Suprapubic skin (tissue), 4 donors: Measurements from ENCODE around the gene FARS2. TPM values are rescaled to one million over a fixed set of nuclear protein-coding genes. Genes with fewer than 3 reads are reported as not detected.

ENCODE experiments used
- DNase-seq, 2 donors: peaks; one replicate each; pipeline ENCODE4 v3.0.0-alpha.2; 2019; ENCODE audit warnings: low spot score in 2 of 2
- H3K27ac ChIP-seq: fragments of 200-600 bp; sonication (generic); one replicate; pipeline ENCODE4 v1.5.1; 2019
- H3K27me3 ChIP-seq: fragments of 200-600 bp; sonication (generic); one replicate; pipeline ENCODE4 v1.5.1; 2019
- H3K36me3 ChIP-seq: fragments of 200-600 bp; sonication (generic); one replicate; pipeline ENCODE4 v1.5.1; 2019
- H3K4me1 ChIP-seq: fragments of 200-600 bp; sonication (generic); one replicate; pipeline ENCODE4 v1.5.1; 2019
- H3K4me3 ChIP-seq: fragments of 200-600 bp; sonication (generic); one replicate; pipeline ENCODE4 v1.5.1; 2019; ENCODE audit warnings: mild to moderate bottlenecking
- H3K9me3 ChIP-seq: fragments of 200-600 bp; sonication (generic); one replicate; pipeline ENCODE4 v1.5.1; 2019
- EP300 ChIP-seq: sonication (generic); formaldehyde crosslinking; IDR thresholded peaks from one replicate; pipeline ENCODE4 v1.6.1; 2017; ENCODE audit warnings: antibody characterized with exemption
- POLR2A ChIP-seq, 2 donors: fragments of 450-650 bp; IDR thresholded peaks; one replicate each; pipeline ENCODE4 v1.6.1; 2017; ENCODE audit warnings: antibody characterized with exemption in 2 of 2, mild to moderate bottlenecking in 2 of 2, moderate library complexity in 2 of 2
- POLR2AphosphoS5 ChIP-seq, 3 donors: sonication (generic); formaldehyde crosslinking; IDR thresholded peaks; one replicate each; pipeline ENCODE4 v1.6.1; 2017; ENCODE audit warnings: antibody characterized with exemption in 3 of 3
- WGBS: methylation state at CpG from one replicate; pipeline ENCODE4 v1.1.5; 2018; 5-methylcytosine and 5-hydroxymethylcytosine counted together
- total RNA-seq, 4 donors: library from RNA; depleted of rRNA; stranded (reverse); fragments of >200 nt; gene quantifications; one replicate each; pipeline ENCODE4 v1.1.0, GENCODE V29; 2016
- TF ChIP-seq, protein P1 (sequence below), 2 donors: fragments of 200-600 bp in 1 of 2; fragments of 450-650 bp in 1 of 2; sonication (generic) in 1 of 2; IDR thresholded peaks; one replicate each; pipeline ENCODE4 v1.5.1; 2016 to 2019; ENCODE audit warnings: antibody characterized with exemption in 2 of 2, mild to moderate bottlenecking in 1 of 2, moderate library complexity in 1 of 2

Gene FARS2
- total RNA-seq, 4 donors from 2014 or later: 15.0 to 22.4 (median 20.1) TPM

DNA sequence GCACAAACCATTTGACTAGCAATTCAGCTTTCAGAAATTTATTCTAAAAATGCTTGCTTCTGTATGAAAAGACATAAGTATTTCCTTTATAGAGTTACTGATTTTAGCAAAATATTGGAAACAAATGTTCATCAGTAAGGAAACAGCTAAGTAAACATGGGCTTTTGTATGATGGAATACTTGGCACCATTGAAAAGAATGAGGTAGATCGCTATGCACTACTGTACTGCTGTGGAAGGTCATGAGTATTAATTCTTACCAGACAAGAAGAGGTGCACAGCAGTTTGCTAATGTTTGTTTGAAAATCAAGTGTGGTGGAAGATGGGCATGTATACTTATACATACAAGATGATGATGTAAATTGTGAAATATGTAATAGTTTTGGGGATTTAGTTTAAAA is 73.0 kb downstream of the FARS2 start:
- H3K27me3 ChIP-seq: no peaks in the 10 kb centered on the region
- H3K4me1 ChIP-seq: no peaks in the 10 kb centered on the region
- no peak for TF ChIP-seq POLR2AphosphoS5 (IDR thresholded peaks at IDR 0.05)
- TF ChIP-seq, protein P1, sequence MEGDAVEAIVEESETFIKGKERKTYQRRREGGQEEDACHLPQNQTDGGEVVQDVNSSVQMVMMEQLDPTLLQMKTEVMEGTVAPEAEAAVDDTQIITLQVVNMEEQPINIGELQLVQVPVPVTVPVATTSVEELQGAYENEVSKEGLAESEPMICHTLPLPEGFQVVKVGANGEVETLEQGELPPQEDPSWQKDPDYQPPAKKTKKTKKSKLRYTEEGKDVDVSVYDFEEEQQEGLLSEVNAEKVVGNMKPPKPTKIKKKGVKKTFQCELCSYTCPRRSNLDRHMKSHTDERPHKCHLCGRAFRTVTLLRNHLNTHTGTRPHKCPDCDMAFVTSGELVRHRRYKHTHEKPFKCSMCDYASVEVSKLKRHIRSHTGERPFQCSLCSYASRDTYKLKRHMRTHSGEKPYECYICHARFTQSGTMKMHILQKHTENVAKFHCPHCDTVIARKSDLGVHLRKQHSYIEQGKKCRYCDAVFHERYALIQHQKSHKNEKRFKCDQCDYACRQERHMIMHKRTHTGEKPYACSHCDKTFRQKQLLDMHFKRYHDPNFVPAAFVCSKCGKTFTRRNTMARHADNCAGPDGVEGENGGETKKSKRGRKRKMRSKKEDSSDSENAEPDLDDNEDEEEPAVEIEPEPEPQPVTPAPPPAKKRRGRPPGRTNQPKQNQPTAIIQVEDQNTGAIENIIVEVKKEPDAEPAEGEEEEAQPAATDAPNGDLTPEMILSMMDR (IDR thresholded peaks at IDR 0.05): no peak
- TF ChIP-seq POLR2A (IDR thresholded peaks at IDR 0.05): no peak
- no peak for TF ChIP-seq EP300
- H3K27ac ChIP-seq: no peak overlapping the region
- H3K9me3 ChIP-seq: no peaks in the 10 kb centered on the region
- DNase-seq: no peak
- H3K36me3 ChIP-seq: no peaks in the 10 kb centered on the region
- 78% methylated on average over 1 of the region's 1 CpG for WGBS
- H3K4me3 ChIP-seq: no peak overlapping the region

DNA sequence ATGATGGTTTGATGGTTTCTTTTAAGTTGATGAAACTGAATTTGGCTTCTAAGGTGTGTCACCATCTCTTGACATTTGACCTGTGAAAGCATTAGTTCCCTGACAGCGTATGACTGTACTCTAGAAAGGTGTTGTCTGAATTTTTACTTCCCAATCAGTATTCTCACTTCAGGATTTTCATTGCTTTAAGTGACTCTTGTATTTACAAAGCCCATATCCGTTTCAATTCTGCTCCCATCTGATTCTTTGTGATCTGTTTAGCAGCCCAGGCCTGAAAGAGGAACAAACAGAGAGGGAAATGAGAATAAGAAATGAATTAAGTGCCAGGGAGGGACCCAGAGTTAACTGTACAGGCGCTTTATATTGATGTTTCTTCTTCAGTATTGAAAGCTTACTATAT is 73.7 kb downstream of the FARS2 start:
- TF ChIP-seq POLR2A (IDR thresholded peaks at IDR 0.05) (no peak), POLR2AphosphoS5 (IDR thresholded peaks at IDR 0.05) (no peak), EP300 (no peak)
- no peaks in the 10 kb centered on the region for H3K4me1 ChIP-seq
- no peak overlapping the region for H3K27ac ChIP-seq
- no peaks in the 10 kb centered on the region for H3K27me3 ChIP-seq
- H3K36me3 ChIP-seq: no peaks in the 10 kb centered on the region
- H3K9me3 ChIP-seq: no peaks in the 10 kb centered on the region
- H3K4me3 ChIP-seq: no peak overlapping the region
- DNase-seq: no peak
- WGBS: 61% methylated on average over 3 of the region's 3 CpGs

DNA sequence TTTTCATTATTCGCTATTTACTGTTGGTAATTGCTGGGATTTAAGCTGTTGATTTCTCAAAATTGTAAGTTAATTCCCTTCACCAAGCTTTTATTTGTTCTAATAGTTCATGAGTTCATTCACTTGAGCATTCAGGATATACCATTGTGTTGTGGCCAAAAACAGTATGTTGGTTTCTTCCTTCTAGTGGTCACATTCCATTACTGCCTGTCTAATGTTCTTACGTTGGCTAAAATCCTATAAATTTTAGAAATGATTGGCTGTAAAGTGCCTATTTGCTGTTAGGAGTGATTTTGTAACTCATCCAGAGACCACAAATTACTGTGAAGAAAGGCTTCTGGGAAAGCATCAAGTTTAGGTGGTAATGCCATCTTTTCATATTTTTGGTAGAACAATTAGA is 76.3 kb downstream of the FARS2 start:
- Histone ChIP-seq H3K36me3 (no peaks in the 10 kb centered on the region), H3K9me3 (no peaks in the 10 kb centered on the region), H3K4me3 (no peak overlapping the region), H3K27ac (no peak overlapping the region), H3K27me3 (no peaks in the 10 kb centered on the region), H3K4me1 (no peaks in the 10 kb centered on the region)
- no peak for DNase-seq
- WGBS: 79% methylated on average over 2 of the region's 2 CpGs
- no peak for TF ChIP-seq POLR2AphosphoS5 (IDR thresholded peaks at IDR 0.05)
- TF ChIP-seq EP300: no peak
- TF ChIP-seq, protein P1 (IDR thresholded peaks at IDR 0.05): no peak
- no peak for TF ChIP-seq POLR2A (IDR thresholded peaks at IDR 0.05)

DNA sequence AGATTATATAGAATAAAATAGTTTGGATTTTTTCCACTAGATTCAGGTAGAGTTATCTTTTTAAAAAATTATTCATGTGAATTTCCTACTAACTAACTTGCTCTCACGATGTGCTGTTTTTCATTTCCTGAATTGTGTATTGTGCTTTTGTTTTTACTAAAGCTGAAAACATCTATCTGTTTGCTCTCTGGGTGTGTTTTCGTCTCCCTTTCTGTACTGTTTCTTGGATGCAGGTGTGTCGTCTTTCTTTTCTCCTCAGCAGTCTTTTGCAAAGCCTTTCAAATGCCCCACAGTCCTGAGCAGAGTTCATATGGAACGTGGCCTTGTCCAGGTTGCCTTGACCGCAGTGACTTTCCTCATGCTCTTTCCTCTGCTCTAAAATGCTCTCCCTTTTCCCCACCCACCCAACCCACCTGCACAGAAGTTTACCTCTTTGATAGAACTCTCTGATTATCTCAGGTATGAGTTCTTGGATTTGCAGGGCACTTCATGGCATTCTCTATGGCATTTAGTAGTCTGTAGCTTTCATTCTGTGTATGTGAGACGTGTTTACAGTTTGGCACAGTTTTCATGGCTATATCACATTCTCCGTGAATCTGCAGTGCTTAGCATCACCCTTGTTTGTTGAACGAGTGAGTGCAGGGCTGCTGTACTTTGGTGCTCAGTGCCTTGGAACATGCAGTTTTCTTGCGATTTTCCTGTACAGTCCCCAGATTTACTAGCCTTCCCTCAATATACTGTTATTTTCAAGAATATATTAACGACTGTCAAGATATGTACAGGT is 77.1 kb downstream of the FARS2 start:
- no peak for TF ChIP-seq POLR2A (IDR thresholded peaks at IDR 0.05)
- TF ChIP-seq POLR2AphosphoS5 (IDR thresholded peaks at IDR 0.05): no peak
- TF ChIP-seq EP300: no peak
- TF ChIP-seq, protein P1 (IDR thresholded peaks at IDR 0.05): no peak
- H3K36me3 ChIP-seq: no peaks in the 10 kb centered on the region
- no peak for DNase-seq
- no peaks in the 10 kb centered on the region for H3K9me3 ChIP-seq
- H3K4me1 ChIP-seq: no peaks in the 10 kb centered on the region
- 73% methylated on average over 10 of the region's 10 CpGs for WGBS
- no peak overlapping the region for H3K4me3 ChIP-seq
- H3K27ac ChIP-seq: no peak overlapping the region
- H3K27me3 ChIP-seq: no peaks in the 10 kb centered on the region

DNA sequence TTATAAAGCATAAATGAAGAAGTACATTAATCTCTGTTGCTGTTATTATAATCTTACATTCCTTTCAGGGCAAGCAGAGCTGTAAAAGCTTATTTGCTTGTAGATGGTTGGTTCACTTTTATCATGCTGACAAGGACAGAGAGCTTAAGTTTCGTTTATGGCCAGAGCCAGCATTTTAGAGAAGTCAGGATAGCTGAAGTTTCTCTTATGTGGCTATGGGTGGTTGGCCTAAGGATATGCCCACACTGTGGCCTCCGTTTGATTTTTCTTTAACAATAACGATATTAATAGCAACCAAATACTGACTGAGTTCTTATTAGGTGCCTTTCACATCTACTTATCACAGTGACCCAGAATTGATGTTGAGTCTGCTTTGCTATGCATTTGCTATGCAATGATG is 78.5 kb downstream of the FARS2 start:
- no peak overlapping the region for H3K4me3 ChIP-seq
- TF ChIP-seq EP300: no peak
- no peaks in the 10 kb centered on the region for H3K9me3 ChIP-seq
- DNase-seq: no peak
- 82% methylated on average over 3 of the region's 3 CpGs for WGBS
- no peaks in the 10 kb centered on the region for H3K27me3 ChIP-seq
- no peaks in the 10 kb centered on the region for H3K36me3 ChIP-seq
- no peaks in the 10 kb centered on the region for H3K4me1 ChIP-seq
- H3K27ac ChIP-seq: no peak overlapping the region

DNA sequence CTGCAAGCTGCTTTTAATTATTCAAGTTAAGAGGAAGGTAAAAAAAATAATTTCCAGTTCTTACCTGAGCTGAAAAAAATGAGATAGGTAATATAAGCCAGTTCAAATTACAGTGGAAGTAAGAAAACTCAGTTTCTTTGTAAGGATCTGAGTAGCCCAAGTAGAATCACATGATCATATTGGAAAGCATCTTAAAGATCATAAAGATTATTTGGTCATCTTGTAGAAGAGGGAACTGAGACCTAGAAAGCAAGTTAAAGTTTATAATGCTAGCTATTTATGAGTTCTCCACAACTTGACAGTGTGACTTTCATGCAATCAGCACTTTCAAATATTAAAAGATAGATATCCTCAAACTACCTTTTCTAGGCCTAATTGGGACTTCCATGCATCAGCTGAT is 80.5 kb downstream of the FARS2 start:
- Histone ChIP-seq H3K27me3 (no peaks in the 10 kb centered on the region), H3K4me3 (no peak overlapping the region), H3K36me3 (no peaks in the 10 kb centered on the region), H3K4me1 (no peaks in the 10 kb centered on the region), H3K27ac (no peak overlapping the region), H3K9me3 (no peaks in the 10 kb centered on the region)
- DNase-seq: no peak
- no peak for TF ChIP-seq EP300

DNA sequence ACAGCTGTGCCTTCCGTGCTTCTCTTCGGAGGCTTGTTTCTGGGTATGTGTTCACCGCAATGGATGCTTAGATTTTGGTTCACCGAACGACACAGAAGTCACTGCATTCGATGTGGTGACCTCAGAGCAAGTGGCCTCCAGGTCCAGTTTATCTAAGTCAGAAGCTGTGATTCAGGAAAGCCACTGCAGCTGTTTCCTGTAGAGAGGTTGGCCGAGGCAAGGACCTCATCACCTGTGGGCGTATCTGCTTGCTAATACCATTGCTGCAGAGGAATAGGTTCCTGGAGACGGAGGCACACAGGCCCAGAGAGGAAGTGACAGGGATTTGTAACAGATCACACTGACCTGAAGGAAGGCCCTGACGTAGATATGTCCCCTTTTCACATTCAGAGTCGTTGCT is 82.7 kb downstream of the FARS2 start:
- Histone ChIP-seq H3K27me3 (no peaks in the 10 kb centered on the region), H3K9me3 (no peaks in the 10 kb centered on the region), H3K36me3 (no peaks in the 10 kb centered on the region), H3K27ac (no peak overlapping the region), H3K4me3 (no peak overlapping the region), H3K4me1 (no peaks in the 10 kb centered on the region)
- 71% methylated on average over 10 of the region's 11 CpGs for WGBS
- DNase-seq: no peak
- TF ChIP-seq EP300: no peak
- TF ChIP-seq POLR2AphosphoS5 (IDR thresholded peaks at IDR 0.05): no peak
- TF ChIP-seq POLR2A (IDR thresholded peaks at IDR 0.05): no peak
- TF ChIP-seq, protein P1 (IDR thresholded peaks at IDR 0.05): no peak
